ENCODE results near the gene NPHP4. TPM values are rescaled to one million over a fixed set of nuclear protein-coding genes. Genes with fewer than 3 reads are reported as not detected.

Gene NPHP4
- total RNA-seq, 6 experiments from 2014 or later = 1.5 to 6.0 (median 2.0) TPM

DNA sequence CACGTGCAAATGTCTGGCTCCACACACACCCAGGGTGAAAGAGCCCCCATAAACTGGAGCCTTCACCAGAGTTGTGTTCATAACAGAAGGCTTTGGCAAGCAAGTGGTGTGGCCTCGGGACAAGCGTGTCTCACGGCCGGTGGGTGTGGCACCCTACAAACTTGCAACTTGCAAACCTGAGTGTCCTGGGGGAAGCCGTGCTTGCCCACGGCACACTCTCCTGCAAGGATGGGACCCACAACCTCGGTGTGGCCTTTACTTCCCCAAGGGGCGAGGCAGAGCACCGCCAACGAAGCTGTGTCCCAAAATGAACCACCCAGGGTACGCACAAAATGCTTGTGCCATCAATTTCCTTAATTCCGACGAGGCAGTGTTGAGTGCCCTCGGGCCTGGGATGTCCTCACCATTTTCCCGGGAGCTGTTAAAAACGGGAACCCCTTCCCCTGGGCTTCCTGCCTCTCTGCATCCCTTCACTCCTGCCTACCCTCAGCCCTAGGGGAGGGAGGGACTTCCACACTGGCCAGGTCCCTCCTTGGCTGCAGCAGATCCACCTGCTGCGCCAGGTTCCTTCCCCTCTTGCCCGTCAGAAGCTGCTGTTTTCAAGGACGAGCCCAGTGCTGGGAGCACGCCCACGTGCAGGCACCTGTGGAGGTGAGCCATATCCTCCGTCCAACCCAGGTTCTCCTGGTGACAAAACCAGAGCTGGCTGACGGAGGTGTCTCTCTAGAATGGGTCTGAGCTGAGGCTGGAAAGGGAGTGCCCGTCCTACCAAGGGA lies 111.4 kb downstream of the NPHP4 start:
- H3K9me3 ChIP-seq = no peaks in the 10 kb centered on the region
- DNase-seq = peak in 1 of 3 donors; percentile 43
- no peak overlapping the region for H3K27ac ChIP-seq
- TF ChIP-seq POLR2A (IDR thresholded peaks at IDR 0.05) = no peak
- TF ChIP-seq CTCF (IDR thresholded peaks at IDR 0.05) = no peak
- intact Hi-C loops (cut with DNase I) = no loop called here
- no peak for ATAC-seq
- H3K27me3 ChIP-seq = no peaks in the 10 kb centered on the region
- no peak overlapping the region for H3K4me3 ChIP-seq
- H3K36me3 ChIP-seq = no peaks in the 10 kb centered on the region
- WGBS (ENCODE audit: insufficient coverage, low coverage, low lambda C conversion rate, missing lambda C conversion rate) = 95% methylated on average over 4 of the region's 25 CpGs
- H3K4me1 ChIP-seq = no peaks in the 10 kb centered on the region

DNA sequence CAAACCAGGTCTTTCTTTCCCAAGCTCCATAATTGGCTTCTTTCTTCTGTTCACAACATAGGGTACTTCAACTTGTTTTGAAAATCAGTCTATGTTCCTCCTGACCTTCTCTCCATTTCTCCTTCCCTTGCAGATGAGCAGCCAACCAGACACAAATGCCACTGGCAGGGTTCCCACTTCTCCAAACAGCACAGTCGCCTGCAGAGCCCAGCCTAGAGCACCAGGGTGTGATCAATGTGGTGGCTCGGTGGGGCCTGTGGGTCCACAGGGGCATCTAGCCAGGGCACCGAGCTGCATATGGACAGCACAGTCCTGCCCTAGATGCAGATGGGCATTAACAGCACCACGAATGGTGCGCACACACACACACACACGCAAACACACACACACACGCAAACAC lies 112.8 kb downstream of the NPHP4 start:
- Histone ChIP-seq H3K4me1 (no peaks in the 10 kb centered on the region), H3K36me3 (no peaks in the 10 kb centered on the region), H3K27ac (no peak overlapping the region), H3K27me3 (no peaks in the 10 kb centered on the region), H3K9me3 (no peaks in the 10 kb centered on the region), H3K4me3 (no peak overlapping the region)
- WGBS (ENCODE audit: insufficient coverage, low coverage, low lambda C conversion rate, missing lambda C conversion rate) = 77% methylated on average over 6 of the region's 7 CpGs
- TF ChIP-seq CTCF (IDR thresholded peaks at IDR 0.05) (no peak), POLR2A (IDR thresholded peaks at IDR 0.05) (no peak)
- intact Hi-C loops (cut with DNase I) = no loop called here
- ATAC-seq (no peak), DNase-seq (peak in 1 of 3 donors; percentile 18)

DNA sequence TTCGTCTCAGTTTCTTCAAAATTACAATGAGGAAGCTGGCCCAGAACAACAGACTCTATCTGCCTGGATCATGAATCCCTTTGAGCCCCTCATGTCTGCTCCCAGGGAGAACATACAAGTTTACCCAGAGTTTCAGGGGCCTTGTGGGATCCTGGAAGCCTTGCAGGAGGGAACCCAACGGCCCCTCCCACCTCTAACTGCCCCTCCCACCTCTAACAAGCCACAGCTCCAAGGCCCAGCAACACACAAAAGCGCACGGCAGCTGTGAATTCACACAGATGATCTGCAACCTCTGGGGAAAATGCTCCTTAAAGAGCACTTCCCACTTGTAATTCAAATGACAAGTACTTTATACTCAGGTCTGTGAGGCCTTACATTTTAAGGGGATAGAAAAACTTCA lies 113.3 kb downstream of the NPHP4 start:
- intact Hi-C loops (cut with DNase I) = no loop called here
- Histone ChIP-seq H3K4me1 (no peaks in the 10 kb centered on the region), H3K9me3 (no peaks in the 10 kb centered on the region), H3K27me3 (no peaks in the 10 kb centered on the region), H3K4me3 (no peak overlapping the region), H3K36me3 (no peaks in the 10 kb centered on the region), H3K27ac (no peak overlapping the region)
- DNase-seq (peak in 1 of 3 donors; percentile 9), ATAC-seq (no peak)
- TF ChIP-seq CTCF (IDR thresholded peaks at IDR 0.05) (no peak), POLR2A (IDR thresholded peaks at IDR 0.05) (no peak)
- 83% methylated on average over 1 of the region's 4 CpGs for WGBS (ENCODE audit: insufficient coverage, low coverage, low lambda C conversion rate, missing lambda C conversion rate)

DNA sequence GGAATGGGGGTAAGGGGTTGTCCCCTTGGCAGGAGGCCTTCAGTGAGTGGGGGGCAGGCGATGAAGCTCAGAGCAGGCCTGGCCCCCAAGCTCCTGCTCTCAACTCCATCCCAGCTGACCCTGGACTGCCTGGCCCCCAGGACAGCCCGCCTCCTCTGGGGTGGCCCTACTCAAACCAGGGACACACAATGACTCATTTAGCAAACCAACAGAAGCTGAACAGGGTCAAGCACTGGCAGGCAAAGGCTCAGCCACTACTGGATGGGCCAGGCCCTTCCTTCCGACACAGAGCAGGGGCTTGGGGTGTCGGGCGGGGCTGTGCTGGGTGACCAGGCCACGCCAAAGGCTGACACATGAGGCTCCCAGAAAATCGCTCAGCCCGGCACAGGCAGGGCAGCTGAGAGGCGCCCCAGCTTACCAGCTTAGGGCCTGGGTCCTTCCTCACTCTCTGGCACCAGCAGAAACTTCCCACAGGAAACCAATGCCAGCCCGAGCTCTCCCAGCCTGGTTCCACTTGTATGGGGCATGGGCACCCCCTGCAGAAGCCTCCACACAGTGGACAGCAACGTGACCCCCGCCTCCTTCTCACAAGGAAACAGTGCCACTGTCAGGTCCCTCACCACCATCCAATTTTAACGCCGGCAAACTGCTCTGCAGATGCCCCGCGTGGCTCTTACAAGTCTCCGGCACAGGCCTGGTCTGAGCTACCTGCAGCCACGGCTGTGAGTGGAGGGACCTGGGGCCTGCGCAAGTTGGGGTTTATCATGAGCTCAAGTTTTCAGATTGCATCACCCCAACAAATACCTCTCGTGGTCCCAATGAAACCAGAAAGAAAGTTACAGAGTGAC lies 114.3 kb downstream of the NPHP4 start:
- Histone ChIP-seq H3K36me3 (no peaks in the 10 kb centered on the region), H3K27me3 (no peaks in the 10 kb centered on the region), H3K4me1 (no peaks in the 10 kb centered on the region), H3K4me3 (no peak overlapping the region), H3K27ac (no peak overlapping the region), H3K9me3 (no peaks in the 10 kb centered on the region)
- ATAC-seq (no peak), DNase-seq (peak in 1 of 3 donors; percentile 29)
- WGBS (ENCODE audit: insufficient coverage, low coverage, low lambda C conversion rate, missing lambda C conversion rate) = 88% methylated on average over 6 of the region's 20 CpGs
- intact Hi-C loops (cut with DNase I) = no loop called here
- no peak for TF ChIP-seq CTCF (IDR thresholded peaks at IDR 0.05)
- TF ChIP-seq POLR2A (IDR thresholded peaks at IDR 0.05) = no peak

All from right lobe of liver (tissue), 6 donors.